GM12872 (cell line): Measurements from ENCODE around the gene PRSS35.

ENCODE experiments used
- CTCF ChIP-seq: IDR thresholded peaks from 3 replicates; pipeline ENCODE4 v1.5.1; 2011; ENCODE audit warnings: low read depth, mild to moderate bottlenecking, low read length, moderate library complexity; ENCODE audit not compliant: insufficient read depth

PRSS35 gene

GRCh38 chr6:83472767-83473166 lies 39.6 kb upstream of the PRSS35 start:
- no peak for TF ChIP-seq CTCF

GRCh38 chr6:83474309-83474708 lies 38.0 kb upstream of the PRSS35 start:
- no peak for TF ChIP-seq CTCF

DNA sequence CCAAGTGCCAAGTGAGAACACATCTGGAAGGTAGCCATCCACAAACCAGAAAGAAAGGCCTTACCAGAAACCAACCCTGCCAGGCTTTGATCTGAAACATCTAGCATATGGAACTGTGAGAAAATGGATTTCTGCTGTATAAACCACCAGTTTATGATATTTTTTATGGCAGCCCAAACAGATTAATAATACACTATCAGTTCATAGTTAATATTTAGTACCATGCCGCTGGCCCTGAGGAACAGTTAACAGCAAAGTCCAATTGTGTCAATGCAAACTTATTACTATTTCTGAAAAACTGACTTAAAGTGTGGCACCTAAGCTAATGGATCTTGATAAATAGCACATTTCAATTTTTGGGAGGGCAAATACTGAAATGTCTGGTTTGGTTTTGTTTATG lies 35.4 kb upstream of the PRSS35 start:
- TF ChIP-seq CTCF: no peak

GRCh38 chr6:83479389-83479788 lies 32.9 kb upstream of the PRSS35 start:
- no peak for TF ChIP-seq CTCF

GRCh38 chr6:83480470-83480869 lies 31.9 kb upstream of the PRSS35 start:
- TF ChIP-seq CTCF: no peak

- no peak for TF ChIP-seq CTCF
Measured at GRCh38 chr6:83488448-83488847, 23.9 kb upstream of the PRSS35 start.

- TF ChIP-seq CTCF: no peak
Measured at GRCh38 chr6:83488861-83489260, 23.5 kb upstream of the PRSS35 start.
